HEK293 (cell line): ENCODE results near the gene HNRNPL.

ENCODE experiments used
- EGR2 ChIP-seq: fragments of 450-650 bp; formaldehyde crosslinking; IDR thresholded peaks from 2 replicates; pipeline ENCODE4 v1.5.1; 2016; ENCODE audit warnings: low read depth, missing biosample characterization, missing genetic modification characterization
- GLI2 ChIP-seq: fragments of 450-650 bp; formaldehyde crosslinking; IDR thresholded peaks from 2 replicates; pipeline ENCODE4; 2017; ENCODE audit warnings: missing biosample characterization, missing genetic modification characterization, low read depth, borderline replicate concordance
- MEIS1 ChIP-seq: sonication (generic); formaldehyde crosslinking; IDR thresholded peaks from 2 replicates; pipeline ENCODE4 v1.8.1; 2022; ENCODE audit warnings: missing genetic modification reagents, mild to moderate bottlenecking, borderline replicate concordance
- MYNN ChIP-seq: fragments of 450-650 bp; formaldehyde crosslinking; IDR thresholded peaks from 2 replicates; pipeline ENCODE4 v1.5.1; 2016; ENCODE audit warnings: missing biosample characterization, missing genetic modification characterization, borderline replicate concordance
- OVOL3 ChIP-seq: fragments of 450-650 bp; formaldehyde crosslinking; IDR thresholded peaks from 2 replicates; pipeline ENCODE4 v1.5.1; 2016; ENCODE audit warnings: missing biosample characterization, missing genetic modification characterization
- SP2 ChIP-seq: fragments of 450-650 bp; formaldehyde crosslinking; IDR thresholded peaks from 2 replicates; pipeline ENCODE4 v1.5.1; 2016; ENCODE audit warnings: missing biosample characterization, missing genetic modification characterization
- SP7 ChIP-seq: fragments of 450-650 bp; formaldehyde crosslinking; IDR thresholded peaks from 2 replicates; pipeline ENCODE4 v1.5.1; 2016; ENCODE audit warnings: missing biosample characterization, missing genetic modification characterization
- ZBTB44 ChIP-seq: fragments of 450-650 bp; IDR thresholded peaks from 2 replicates; pipeline ENCODE4 v1.5.1; 2018; ENCODE audit warnings: missing biosample characterization, mild to moderate bottlenecking, missing genetic modification characterization
- ZBTB8A ChIP-seq: fragments of 450-650 bp; formaldehyde crosslinking; IDR thresholded peaks from 2 replicates; pipeline ENCODE4 v1.5.1; 2016; ENCODE audit warnings: missing biosample characterization, missing genetic modification characterization
- ZFP37 ChIP-seq: fragments of 450-650 bp; formaldehyde crosslinking; IDR thresholded peaks from 2 replicates; pipeline ENCODE4 v1.5.1; 2016; ENCODE audit warnings: missing biosample characterization, missing genetic modification characterization
- ZIC2 ChIP-seq: fragments of 450-650 bp; formaldehyde crosslinking; IDR thresholded peaks from 2 replicates; pipeline ENCODE4 v1.5.1; 2016; ENCODE audit warnings: missing biosample characterization, missing genetic modification characterization
- ZNF18 ChIP-seq: fragments of 450-650 bp; formaldehyde crosslinking; IDR thresholded peaks from 2 replicates; pipeline ENCODE4 v1.5.1; 2016; ENCODE audit warnings: missing biosample characterization, missing genetic modification characterization
- ZNF19 ChIP-seq: fragments of 450-650 bp; formaldehyde crosslinking; IDR thresholded peaks from 2 replicates; pipeline ENCODE4; 2016; ENCODE audit warnings: missing biosample characterization, missing genetic modification characterization, low read depth
- ZNF2 ChIP-seq: fragments of 450-650 bp; formaldehyde crosslinking; IDR thresholded peaks from 2 replicates; pipeline ENCODE4 v1.5.1; 2016; ENCODE audit warnings: missing biosample characterization, missing genetic modification characterization
- ZNF211 ChIP-seq: fragments of 450-650 bp; formaldehyde crosslinking; IDR thresholded peaks from 2 replicates; pipeline ENCODE4 v1.5.1; 2016; ENCODE audit warnings: low read depth, missing biosample characterization, missing genetic modification characterization
- ZNF223 ChIP-seq: fragments of 450-650 bp; formaldehyde crosslinking; IDR thresholded peaks from 2 replicates; pipeline ENCODE4 v1.5.1; 2016; ENCODE audit warnings: missing biosample characterization, missing genetic modification characterization
- ZNF23 ChIP-seq: fragments of 450-650 bp; formaldehyde crosslinking; IDR thresholded peaks from 2 replicates; pipeline ENCODE4 v1.5.1; 2016; ENCODE audit warnings: missing biosample characterization, missing genetic modification characterization, borderline replicate concordance
- ZNF324 ChIP-seq: fragments of 450-650 bp; formaldehyde crosslinking; IDR thresholded peaks from 2 replicates; pipeline ENCODE4 v1.5.1; 2016; ENCODE audit warnings: missing biosample characterization, missing genetic modification characterization
- ZNF394 ChIP-seq: fragments of 450-650 bp; formaldehyde crosslinking; IDR thresholded peaks from 2 replicates; pipeline ENCODE4 v1.5.1; 2016; ENCODE audit warnings: missing biosample characterization, missing genetic modification characterization, mild to moderate bottlenecking, moderate library complexity, borderline replicate concordance
- ZNF514 ChIP-seq: fragments of 450-650 bp; formaldehyde crosslinking; IDR thresholded peaks from 2 replicates; pipeline ENCODE4 v1.5.1; 2016; ENCODE audit warnings: missing biosample characterization, missing genetic modification characterization
- ZNF518A ChIP-seq: fragments of 450-650 bp; formaldehyde crosslinking; conservative IDR thresholded peaks from 2 replicates; pipeline ENCODE4 v1.5.1; 2016; ENCODE audit warnings: low read depth, missing biosample characterization, missing genetic modification characterization
- ZNF558 ChIP-seq: fragments of 450-650 bp; formaldehyde crosslinking; IDR thresholded peaks from 2 replicates; pipeline ENCODE4 v1.5.1; 2016; ENCODE audit warnings: missing biosample characterization, missing genetic modification characterization
- ZNF626 ChIP-seq: fragments of 450-650 bp; sonication (Bioruptor Pico); formaldehyde crosslinking; IDR thresholded peaks from 2 replicates; pipeline ENCODE4 v1.5.1; 2018; ENCODE audit warnings: missing biosample characterization, missing genetic modification characterization, inconsistent platforms
- ZNF660 ChIP-seq: fragments of 450-650 bp; IDR thresholded peaks from 2 replicates; pipeline ENCODE4 v1.5.1; 2018; ENCODE audit warnings: missing biosample characterization, mild to moderate bottlenecking, missing genetic modification characterization
- ZNF664 ChIP-seq: fragments of 450-650 bp; formaldehyde crosslinking; IDR thresholded peaks from 2 replicates; pipeline ENCODE4 v1.5.1; 2016; ENCODE audit warnings: missing biosample characterization, missing genetic modification characterization
- ZNF677 ChIP-seq: fragments of 450-650 bp; IDR thresholded peaks from 2 replicates; pipeline ENCODE4 v1.5.0; 2018; ENCODE audit warnings: missing biosample characterization, mild to moderate bottlenecking, missing genetic modification characterization, moderate library complexity
- ZNF830 ChIP-seq: fragments of 450-650 bp; IDR thresholded peaks from 2 replicates; pipeline ENCODE4 v1.5.0; 2018; ENCODE audit warnings: missing biosample characterization, missing genetic modification characterization, low read depth, mild to moderate bottlenecking, moderate library complexity
- ZNF843 ChIP-seq: fragments of 450-650 bp; formaldehyde crosslinking; IDR thresholded peaks from 2 replicates; pipeline ENCODE4 v1.5.1; 2016; ENCODE audit warnings: missing biosample characterization, missing genetic modification characterization
- ZSCAN30 ChIP-seq: fragments of 450-650 bp; IDR thresholded peaks from 2 replicates; pipeline ENCODE4 v1.5.1; 2018; ENCODE audit warnings: missing biosample characterization, mild to moderate bottlenecking, missing genetic modification characterization, moderate library complexity
- TF ChIP-seq, protein P1 (sequence below): fragments of 450-650 bp; formaldehyde crosslinking; IDR thresholded peaks from 2 replicates; pipeline ENCODE4 v1.5.1; 2017; ENCODE audit warnings: missing biosample characterization, missing genetic modification characterization
- TF ChIP-seq, protein P2 (sequence below): fragments of 450-650 bp; formaldehyde crosslinking; IDR thresholded peaks from 2 replicates; pipeline ENCODE4 v1.5.1; 2016; ENCODE audit warnings: missing biosample characterization, missing genetic modification characterization

The HNRNPL gene

GRCh38 chr19:38786572-38787265, 63.1 kb downstream of the HNRNPL start (continued):
- TF ChIP-seq SP2 (tag by site-specific recombination) = no peak
- TF ChIP-seq ZNF518A = no peak
- TF ChIP-seq ZNF660 = no peak
- no peak for TF ChIP-seq ZNF843 (tag by site-specific recombination)
- TF ChIP-seq, protein P1, sequence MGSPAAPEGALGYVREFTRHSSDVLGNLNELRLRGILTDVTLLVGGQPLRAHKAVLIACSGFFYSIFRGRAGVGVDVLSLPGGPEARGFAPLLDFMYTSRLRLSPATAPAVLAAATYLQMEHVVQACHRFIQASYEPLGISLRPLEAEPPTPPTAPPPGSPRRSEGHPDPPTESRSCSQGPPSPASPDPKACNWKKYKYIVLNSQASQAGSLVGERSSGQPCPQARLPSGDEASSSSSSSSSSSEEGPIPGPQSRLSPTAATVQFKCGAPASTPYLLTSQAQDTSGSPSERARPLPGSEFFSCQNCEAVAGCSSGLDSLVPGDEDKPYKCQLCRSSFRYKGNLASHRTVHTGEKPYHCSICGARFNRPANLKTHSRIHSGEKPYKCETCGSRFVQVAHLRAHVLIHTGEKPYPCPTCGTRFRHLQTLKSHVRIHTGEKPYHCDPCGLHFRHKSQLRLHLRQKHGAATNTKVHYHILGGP (tag by site-specific recombination) = peak; percentile 38; the same call in 1 of the 2 replicates
- TF ChIP-seq ZBTB44 (tag by site-specific recombination) = peak; percentile 74; the same call in 1 of the 2 replicates
- no peak for TF ChIP-seq ZNF324 (tag by site-specific recombination)
- TF ChIP-seq ZNF626 = no peak
- no peak; the same call in 1 of the 2 replicates for TF ChIP-seq ZNF664 (tag by site-specific recombination)
- no peak for TF ChIP-seq MEIS1 (CRISPR knock-in tag)
- TF ChIP-seq OVOL3 = no peak
- TF ChIP-seq ZNF18 (tag by site-specific recombination) = no peak
- no peak for TF ChIP-seq ZNF830
- TF ChIP-seq, protein P2, sequence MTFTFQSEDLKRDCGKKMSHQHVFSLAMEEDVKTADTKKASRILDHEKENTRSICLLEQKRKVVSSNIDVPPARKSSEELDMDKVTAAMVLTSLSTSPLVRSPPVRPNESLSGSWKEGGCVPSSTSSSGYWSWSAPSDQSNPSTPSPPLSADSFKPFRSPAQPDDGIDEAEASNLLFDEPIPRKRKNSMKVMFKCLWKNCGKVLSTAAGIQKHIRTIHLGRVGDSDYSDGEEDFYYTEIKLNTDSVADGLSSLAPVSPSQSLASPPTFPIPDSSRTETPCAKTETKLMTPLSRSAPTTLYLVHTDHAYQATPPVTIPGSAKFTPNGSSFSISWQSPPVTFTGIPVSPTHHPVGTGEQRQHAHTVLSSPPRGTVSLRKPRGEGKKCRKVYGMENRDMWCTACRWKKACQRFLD = no peak
- peak; percentile 54; the same call in 1 of the 2 replicates for TF ChIP-seq SP7 (tag by site-specific recombination)
- no peak for TF ChIP-seq ZNF558 (tag by site-specific recombination)
- TF ChIP-seq ZBTB8A = no peak
- 0 out of 2 replicates have a peak, but pooled peaks have one; percentile 22 for TF ChIP-seq ZNF2 (tag by site-specific recombination)
- no peak for TF ChIP-seq ZNF223
- peak; percentile 21 for TF ChIP-seq ZIC2 (tag by site-specific recombination)
- no peak for TF ChIP-seq EGR2 (tag by site-specific recombination)
- TF ChIP-seq ZSCAN30 (tag by site-specific recombination) = 0 out of 2 replicates have a peak, but pooled peaks have one; percentile 38
- no peak for TF ChIP-seq ZNF394 (tag by site-specific recombination)
- TF ChIP-seq ZFP37 (tag by site-specific recombination) = no peak
- no peak for TF ChIP-seq ZNF23 (tag by site-specific recombination)
- no peak for TF ChIP-seq MYNN
- no peak for TF ChIP-seq ZNF211 (tag by site-specific recombination)
- no peak for TF ChIP-seq GLI2 (tag by site-specific recombination)
- TF ChIP-seq ZNF19 (tag by site-specific recombination) = no peak
- no peak for TF ChIP-seq ZNF677 (tag by site-specific recombination)
- TF ChIP-seq ZNF514 (tag by site-specific recombination) = no peak
